H1 (cell line): ENCODE measurements around the gene NEURL2. TPM values are rescaled to one million over a fixed set of nuclear protein-coding genes. Genes with fewer than 3 reads are reported as not detected.

Experiments
- CTCF ChIA-PET: fragments of 300-600 bp; sonication (Branson Sonifier 250); formaldehyde crosslinking; loops from one replicate; lab custom pipeline; 2021; ENCODE audit not compliant: partially characterized antibody; lab: Charles Lee
- POLR2A ChIA-PET: fragments of 300-600 bp; sonication (Branson Sonifier 250); formaldehyde crosslinking; loops from one replicate; lab custom pipeline; 2021; ENCODE audit warnings: inconsistent platforms; ENCODE audit not compliant: partially characterized antibody; lab: Charles Lee
- DNase-seq, 2 experiments: peaks; one replicate each; pipeline versions ENCODE4 v3.0.0 to v3.0.0-alpha.2; 2010 to 2022; ENCODE audit warnings: low spot score in 2 of 2, low read depth in 1 of 2, mixed read lengths in 1 of 2
- FAIRE-seq: peaks from 2 replicates; lab custom pipeline; 2011; peaks lifted over from hg19 to GRCh38; lab: Jason Lieb, UNC
- H2AFZ ChIP-seq: 2 replicates; pipeline ENCODE4 v1.8.1; 2012; ENCODE audit warnings: low read length, inconsistent platforms
- H2AK5ac ChIP-seq: 2 replicates; pipeline ENCODE4 v1.6.1; 2013; ENCODE audit warnings: low read depth, low read length
- H2BK120ac ChIP-seq: replicated peaks from 2 replicates; pipeline ENCODE3; 2013; ENCODE audit warnings: low read depth, low read length, inconsistent platforms
- H2BK12ac ChIP-seq: 2 replicates; pipeline ENCODE4 v1.6.1; 2013; ENCODE audit warnings: low read depth, low read length
- H2BK15ac ChIP-seq: 2 replicates; pipeline ENCODE4 v1.6.1; 2013; ENCODE audit warnings: low read length
- H2BK20ac ChIP-seq: 2 replicates; pipeline ENCODE4 v1.6.1; 2013; ENCODE audit warnings: low read length
- H2BK5ac ChIP-seq: 2 replicates; pipeline ENCODE4 v1.6.1; 2013; ENCODE audit warnings: low read depth, low read length
- H3K14ac ChIP-seq: 2 replicates; pipeline ENCODE4 v1.6.1; 2013; ENCODE audit warnings: inconsistent platforms; ENCODE audit not compliant: insufficient read length
- H3K18ac ChIP-seq: 2 replicates; pipeline ENCODE4 v1.6.1; 2013; ENCODE audit warnings: low read length; ENCODE audit errors: extremely low read depth
- H3K23ac ChIP-seq: 2 replicates; pipeline ENCODE4 v1.6.1; 2013; ENCODE audit warnings: inconsistent platforms; ENCODE audit not compliant: insufficient read length
- H3K23me2 ChIP-seq: 2 replicates; pipeline ENCODE4 v1.6.1; 2013; ENCODE audit warnings: low read depth, low read length
- H3K27ac ChIP-seq: 2 replicates; pipeline ENCODE4 v1.6.1; 2011; ENCODE audit warnings: low read depth, low read length, inconsistent platforms
- H3K27me3 ChIP-seq, 4 experiments: replicated peaks in 1 of 4; 1 replicate in 1 of 4; 2 replicates in 3 of 4; pipeline versions ENCODE4 v1.6.1 to v1.8.1; 2011 to 2013; ENCODE audit warnings: low read length in 3 of 4, mild to moderate bottlenecking in 3 of 4, inconsistent platforms in 2 of 4, mixed read lengths in 2 of 4, moderate library complexity in 1 of 4; ENCODE audit not compliant: control insufficient read depth in 3 of 4, insufficient read depth in 3 of 4; ENCODE audit errors: extremely low read depth in 1 of 4
- H3K36me3 ChIP-seq, 4 experiments: 2 replicates each; pipeline versions ENCODE4 v1.6.1 to v1.8.1; 2011 to 2013; ENCODE audit warnings: mild to moderate bottlenecking in 4 of 4, low read length in 3 of 4, moderate library complexity in 2 of 4, control low read depth in 1 of 4, inconsistent platforms in 1 of 4; ENCODE audit not compliant: insufficient read depth in 4 of 4, control insufficient read depth in 2 of 4
- H3K4ac ChIP-seq: replicated peaks from 2 replicates; pipeline ENCODE3; 2013; ENCODE audit warnings: low read length, low read depth, mixed read lengths, inconsistent platforms; ENCODE audit not compliant: insufficient read length
- H3K4me1 ChIP-seq, 4 experiments: replicated peaks in 1 of 4; 1 replicate in 1 of 4; 2 replicates in 3 of 4; pipeline versions ENCODE4 v1.6.1 to v1.8.1; 2011 to 2013; ENCODE audit warnings: low read length in 3 of 4, inconsistent platforms in 2 of 4, mixed read lengths in 1 of 4; ENCODE audit not compliant: insufficient read depth in 4 of 4, control insufficient read depth in 3 of 4
- H3K4me2 ChIP-seq, 2 experiments: 2 replicates each; pipeline versions ENCODE4 v1.6.1 to v1.8.1; 2011 to 2013; ENCODE audit warnings: low read depth in 2 of 2, low read length in 2 of 2, control low read depth in 1 of 2, inconsistent platforms in 1 of 2, mild to moderate bottlenecking in 1 of 2; ENCODE audit not compliant: insufficient read depth in 1 of 2
- H3K4me3 ChIP-seq, 4 experiments: fragments of 200-600, 300-600 bp in 1 of 4; sonication (generic), shearing (Covaris generic), sonication (Bioruptor Twin) in 1 of 4; 2 replicates each; pipeline versions ENCODE4 v1.5.1 to v1.8.1; 2011 to 2016; ENCODE audit warnings: low read length in 4 of 4, low read depth in 3 of 4, control low read depth in 2 of 4, inconsistent platforms in 2 of 4, mild to moderate bottlenecking in 2 of 4, mixed read lengths in 1 of 4, moderate library complexity in 1 of 4; ENCODE audit not compliant: insufficient read depth in 2 of 4; ENCODE audit errors: extremely low read depth in 1 of 4
- H3K56ac ChIP-seq: replicated peaks from 2 replicates; pipeline ENCODE3; 2013; ENCODE audit warnings: low read depth, mild to moderate bottlenecking, mixed read lengths, low read length, inconsistent platforms; ENCODE audit not compliant: insufficient read length
- H3K79me1 ChIP-seq: 2 replicates; pipeline ENCODE4 v1.6.1; 2013; ENCODE audit warnings: low read depth, low read length, control low read depth
- H3K79me2 ChIP-seq, 2 experiments: 2 replicates each; pipeline versions ENCODE4 v1.6.1 to v1.8.1; 2012 to 2013; ENCODE audit warnings: low read length in 2 of 2, mild to moderate bottlenecking in 2 of 2, inconsistent platforms in 1 of 2; ENCODE audit not compliant: insufficient read depth in 2 of 2, control insufficient read depth in 1 of 2
- H3K9ac ChIP-seq, 4 experiments: replicated peaks in 1 of 4; 1 replicate in 1 of 4; 2 replicates in 3 of 4; pipeline versions ENCODE4 v1.6.1 to v1.8.1; 2011 to 2013; ENCODE audit warnings: low read depth in 3 of 4, low read length in 3 of 4, control low read depth in 2 of 4, mild to moderate bottlenecking in 2 of 4, moderate library complexity in 2 of 4, inconsistent platforms in 1 of 4; ENCODE audit errors: extremely low read depth in 1 of 4
- H3K9me3 ChIP-seq, 2 experiments: 2 replicates each; pipeline versions ENCODE4 v1.6.1 to v1.8.1; 2012 to 2013; ENCODE audit warnings: mild to moderate bottlenecking in 2 of 2, moderate library complexity in 2 of 2, control low read depth in 1 of 2, inconsistent platforms in 1 of 2, low read depth in 1 of 2, low read length in 1 of 2, mixed read lengths in 1 of 2; ENCODE audit not compliant: insufficient read depth in 2 of 2
- H4K20me1 ChIP-seq, 2 experiments: replicated peaks in 1 of 2; 2 replicates each; pipeline versions ENCODE3 to v1.8.1; 2011 to 2013; ENCODE audit warnings: inconsistent platforms in 2 of 2, low read length in 2 of 2, mild to moderate bottlenecking in 1 of 2; ENCODE audit not compliant: insufficient read depth in 2 of 2, control insufficient read depth in 1 of 2
- H4K5ac ChIP-seq: 2 replicates; pipeline ENCODE4 v1.6.1; 2013; ENCODE audit warnings: low read length, low read depth, mixed read lengths, inconsistent platforms; ENCODE audit not compliant: insufficient read length
- H4K8ac ChIP-seq: 2 replicates; pipeline ENCODE4 v1.8.0; 2013; ENCODE audit warnings: mild to moderate bottlenecking, moderate library complexity, low read length, inconsistent platforms; ENCODE audit not compliant: insufficient read depth; ENCODE audit errors: extremely low read depth
- H4K91ac ChIP-seq: replicated peaks from 2 replicates; pipeline ENCODE3; 2013; ENCODE audit warnings: low read length, mixed read lengths, inconsistent platforms; ENCODE audit not compliant: insufficient read length
- ASH2L ChIP-seq: fragments of 200-600, 300-600 bp; sonication (generic); IDR thresholded peaks from one replicate; pipeline ENCODE4 v1.7.1; 2017; ENCODE audit warnings: low read length
- ATF3 ChIP-seq: IDR thresholded peaks from 2 replicates; pipeline ENCODE4 v1.6.1; 2011; ENCODE audit warnings: low read depth, mild to moderate bottlenecking, low read length; ENCODE audit not compliant: insufficient read depth
- BRCA1 ChIP-seq: IDR thresholded peaks from 2 replicates; pipeline ENCODE4 v1.6.1; 2012; ENCODE audit warnings: low read depth, low read length, improper control_type of control experiment
- CHD1 ChIP-seq: IDR thresholded peaks from 2 replicates; pipeline ENCODE4 v1.6.1; 2012; ENCODE audit warnings: low read depth, low read length, improper control_type of control experiment
- CREB1 ChIP-seq: IDR thresholded peaks from 2 replicates; pipeline ENCODE4 v1.6.1; 2012; ENCODE audit warnings: inconsistent platforms
- EP300 ChIP-seq, 2 experiments: IDR thresholded peaks; 1 replicate in 1 of 2; 2 replicates in 1 of 2; pipeline ENCODE4 v1.6.1; 2011 to 2012; ENCODE audit warnings: low read depth in 2 of 2, low read length in 2 of 2, mild to moderate bottlenecking in 2 of 2, borderline replicate concordance in 1 of 2, inconsistent platforms in 1 of 2, moderate library complexity in 1 of 2
- EZH2 ChIP-seq: fragments of 200-600 bp; sonication (generic); IDR thresholded peaks from 2 replicates; pipeline ENCODE4 v1.7.1; 2012; ENCODE audit warnings: low read depth, mild to moderate bottlenecking, moderate library complexity, low read length, inconsistent platforms; ENCODE audit not compliant: severe bottlenecking
- GABPA ChIP-seq: IDR thresholded peaks from 2 replicates; pipeline ENCODE4 v1.6.1; 2011; ENCODE audit warnings: mild to moderate bottlenecking, low read length, moderate library complexity, borderline replicate concordance; ENCODE audit not compliant: insufficient read depth
- POLR2AphosphoS5 ChIP-seq: IDR thresholded peaks from 2 replicates; pipeline ENCODE4 v1.6.1; 2011; ENCODE audit warnings: low read depth, low read length
- RXRA ChIP-seq: IDR thresholded peaks from 2 replicates; pipeline ENCODE4 v1.6.1; 2011; ENCODE audit warnings: low read depth, mild to moderate bottlenecking, low read length, moderate library complexity; ENCODE audit not compliant: insufficient read depth
- SP4 ChIP-seq: IDR thresholded peaks from 2 replicates; pipeline ENCODE4 v1.6.1; 2012; ENCODE audit warnings: low read length, inconsistent platforms
- TCF12 ChIP-seq: IDR thresholded peaks from 2 replicates; pipeline ENCODE4 v1.6.1; 2011; ENCODE audit warnings: low read depth, mild to moderate bottlenecking, low read length
- TEAD4 ChIP-seq: IDR thresholded peaks from 2 replicates; pipeline ENCODE4 v1.6.1; 2012; ENCODE audit warnings: low read depth, low read length, inconsistent platforms, mixed read lengths
- WGBS, 2 experiments: shearing (Covaris generic) in 1 of 2; methylation state at CpG; one replicate each; pipeline versions ENCODE4 v1.1.6 to v1.1.7; 2013 to 2015; ENCODE audit warnings: low lambda C conversion rate in 2 of 2, mixed read lengths in 2 of 2, inconsistent platforms in 1 of 2, low coverage in 1 of 2, missing lambda C conversion rate in 1 of 2; ENCODE audit not compliant: insufficient replicate concordance in 2 of 2, insufficient coverage in 1 of 2, insufficient read length in 1 of 2; ENCODE audit errors: extremely low coverage in 1 of 2, missing lambda C conversion rate in 1 of 2; 5-methylcytosine and 5-hydroxymethylcytosine counted together
- polyA plus RNA-seq, 7 experiments: library from polyadenylated mRNA; depleted of rRNA in 3 of 7; stranded (reverse) in 5 of 7; unstranded in 2 of 7; fragments of >200 nt in 5 of 7; fragments of 200-250 nt in 2 of 7; gene quantifications; 1 replicate in 5 of 7; 2 replicates in 1 of 7; 4 replicates in 1 of 7; pipeline versions ENCODE4 v1.2.1 to v1.2.3, GENCODE V29; 2011 to 2013; ENCODE audit warnings: missing spikeins in 2 of 7, mixed read lengths in 2 of 7
- total RNA-seq: library from RNA; stranded (reverse); fragmentation: NEBNext Ultra II Directional; extraction: Animal tissue kit (Norgen Biotek cat#: 25700); gene quantifications from 2 replicates; pipeline ENCODE4 v1.2.1, GENCODE V29; 2021

Gene NEURL2
- total and polyA plus RNA-seq, 2 of the 8 experiments (the other 6 are each of a cell fraction or from before 2014, with no cell fraction given): 6.9 TPM

- Histone ChIP-seq H3K79me1 (no peaks in the 10 kb centered on the region; the same call in 1 of the 2 replicates), H4K5ac (no peak overlapping the region), H3K23me2 (peaks cover 11% of the 10 kb centered on the region; the same call in 1 of the 2 replicates), H3K4me1 (peaks cover 0 to 2% (median 0%) of the 10 kb centered on the region in 4 experiments; a peak in 3 of 7 replicates), H3K79me2 (0 out of 4 replicates have a peak, but pooled peaks cover 0 to 3% of the 10 kb centered on the region in 2 experiments), H3K56ac (no peak overlapping the region), H2AFZ (no peak overlapping the region), H3K4me3 (no peak overlapping the region), H2BK5ac (no peak overlapping the region), H3K4me2 (no peak overlapping the region), H2BK12ac (no peak overlapping the region), H4K8ac (no peak overlapping the region), H2BK20ac (no peak overlapping the region), H3K4ac (no peak overlapping the region), H3K27ac (no peak overlapping the region), H3K27me3 (no peaks in the 10 kb centered on the region), H3K9ac (no peak overlapping the region), H3K36me3 (peaks cover 9 to 48% (median 34%) of the 10 kb centered on the region in 4 experiments), H2BK15ac (no peak overlapping the region), H2BK120ac (no peak overlapping the region), H3K9me3 (no peaks in the 10 kb centered on the region), H3K14ac (no peak overlapping the region), H4K20me1 (peaks cover 2 to 12% of the 10 kb centered on the region in 2 experiments), H2AK5ac (no peak overlapping the region), H3K18ac (no peak overlapping the region), H4K91ac (no peak overlapping the region), H3K23ac (no peak overlapping the region)
- TF ChIP-seq TCF12 (no peak), CREB1 (no peak), CHD1 (no peak), EP300 (IDR thresholded peaks at IDR 0.05; ENCODE audit: borderline replicate concordance in 1 of 2, low read depth in 2 of 2, low read length in 2 of 2) (no peak), RXRA (no peak), BRCA1 (no peak), POLR2AphosphoS5 (no peak), ASH2L (no peak), EZH2 (no peak), TEAD4 (no peak), SP4 (no peak), ATF3 (no peak), GABPA (no peak)
- ChIA-PET CTCF (interaction anchor here (0.8 to 2.0 kb wide), 2 partner anchors 18 to 86 kb away, joined by 3 to 6 read pairs; no protein-coding TSS in a partner anchor), POLR2A (interaction anchor here (0.6 to 9.2 kb wide), 10 partner anchors 10 to 68 kb away, joined by 3 to 172 read pairs (median 4); partner anchors contain the start of genes CTSA, NEURL2 and PCIF1)
- 97% methylated on average over 2 of the region's 2 CpGs; no CpG with 5 or more reads in 1 of the 2 experiments for WGBS, 2 experiments
- DNase-seq (no peak), FAIRE-seq (no peak)
These were observed 17.1 kb upstream of the NEURL2 start for GRCh38 chr20:45908084-45908483.
